Nephron progenitor cell (in vitro differentiated cells): ENCODE results near the gene MAPK13.
"Not testable (repeated sequence)": the region's sequence is repeated elsewhere in the genome, so short reads cannot be mapped to it uniquely, and the experiment has no call there.

Experiments used
- DNase-seq: peaks from one replicate; pipeline ENCODE4 v3.0.0; 2021
- H3K27ac Mint-ChIP-seq: 2 replicates; pipeline ENCODE4 v1.8.0; 2021; ENCODE audit warnings: mild to moderate bottlenecking, moderate library complexity, mixed read lengths
- H3K27me3 Mint-ChIP-seq: 2 replicates; pipeline ENCODE4 v1.8.0; 2021; ENCODE audit warnings: mild to moderate bottlenecking, low read depth, mixed read lengths; ENCODE audit not compliant: poor library complexity
- H3K36me3 Mint-ChIP-seq: 2 replicates; pipeline ENCODE4 v1.8.0; 2021; ENCODE audit warnings: low read depth, mixed read lengths
- H3K4me1 Mint-ChIP-seq: 2 replicates; pipeline ENCODE4 v1.8.0; 2021; ENCODE audit warnings: mixed read lengths
- H3K4me3 Mint-ChIP-seq: 2 replicates; pipeline ENCODE4 v1.8.0; 2021; ENCODE audit warnings: mild to moderate bottlenecking, moderate library complexity, mixed read lengths
- H3K9me3 Mint-ChIP-seq: 2 replicates; pipeline ENCODE4 v1.8.0; 2021; ENCODE audit warnings: mild to moderate bottlenecking, moderate library complexity, mixed read lengths
- CTCF ChIP-seq: fragments of 200-600 bp; sonication (generic); IDR thresholded peaks from 2 replicates; pipeline ENCODE4 v1.5.0; 2021; ENCODE audit warnings: antibody characterized with exemption

MAPK13 gene

DNA sequence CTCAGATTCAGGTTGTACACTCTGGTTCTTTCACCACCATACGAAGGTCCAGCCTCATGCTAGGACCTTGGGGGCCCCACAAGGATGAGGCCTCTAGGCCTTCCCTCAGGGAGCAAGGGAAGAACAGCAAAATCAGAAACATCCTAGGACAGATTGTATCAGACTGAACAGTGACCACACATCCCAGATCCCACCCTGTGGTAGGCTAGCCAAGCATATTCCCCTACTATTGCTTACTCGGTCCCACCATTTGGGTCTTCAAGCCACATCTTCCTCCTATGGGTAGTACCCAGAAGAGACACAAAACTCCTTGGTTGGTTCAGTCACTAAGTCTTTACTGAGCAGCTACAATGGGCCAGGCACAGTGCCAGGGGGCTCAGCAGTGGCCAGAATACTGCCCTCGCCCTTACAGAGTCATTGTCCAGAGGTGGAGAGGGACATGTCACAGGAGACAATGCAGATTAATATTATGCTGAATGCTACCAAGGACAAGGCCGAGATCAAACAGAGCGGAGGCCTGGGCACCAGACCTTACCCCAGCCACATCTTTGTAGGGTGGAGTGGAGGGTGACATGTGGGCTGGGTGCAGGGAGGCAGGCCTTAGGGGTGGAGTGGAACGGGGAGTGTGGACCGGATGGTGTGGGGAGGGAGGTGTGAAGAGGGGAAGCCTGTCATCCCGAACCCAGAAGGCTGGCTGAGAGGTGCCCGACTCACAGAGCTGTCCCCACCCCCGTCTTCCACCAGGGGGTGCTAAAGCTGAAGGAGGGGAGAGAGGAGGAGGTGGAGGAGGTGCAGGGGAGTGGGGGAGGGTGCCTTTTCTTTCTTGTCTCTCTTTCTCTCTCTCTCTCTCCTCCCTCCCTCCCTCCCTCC, 6.8 kb upstream of the MAPK13 start:
- H3K27ac Mint-ChIP-seq: no peak overlapping the region
- peak; percentile 36 for TF ChIP-seq CTCF

GRCh38 chr6:36124346-36124745, 6.0 kb upstream of the MAPK13 start:
- not testable (repeated sequence) for H3K9me3 Mint-ChIP-seq, H3K36me3 Mint-ChIP-seq, DNase-seq, H3K27ac Mint-ChIP-seq, H3K4me3 Mint-ChIP-seq
- peaks cover 33% of the 10 kb centered on the region for H3K27me3 Mint-ChIP-seq
- peaks cover 29% of the 10 kb centered on the region for H3K4me1 Mint-ChIP-seq

More for the DNA sequence above, 6.8 kb upstream of the MAPK13 start:
- H3K36me3 Mint-ChIP-seq: no peaks in the 10 kb centered on the region
- peaks cover 29% of the 10 kb centered on the region for H3K4me1 Mint-ChIP-seq
- peaks cover 25% of the 10 kb centered on the region for H3K27me3 Mint-ChIP-seq
- peak; percentile 76 for DNase-seq
- H3K9me3 Mint-ChIP-seq: no peaks in the 10 kb centered on the region
- H3K4me3 Mint-ChIP-seq: no peak overlapping the region

- peaks cover 33% of the 10 kb centered on the region for H3K4me1 Mint-ChIP-seq
- no peak for TF ChIP-seq CTCF
- H3K27ac Mint-ChIP-seq: no peak overlapping the region
- peaks cover 38% of the 10 kb centered on the region for H3K27me3 Mint-ChIP-seq
- H3K36me3 Mint-ChIP-seq: no peaks in the 10 kb centered on the region
- no peak for DNase-seq
- H3K9me3 Mint-ChIP-seq: no peaks in the 10 kb centered on the region
- H3K4me3 Mint-ChIP-seq: no peak overlapping the region
Measured at GRCh38 chr6:36124881-36125280, 5.4 kb upstream of the MAPK13 start.

DNA sequence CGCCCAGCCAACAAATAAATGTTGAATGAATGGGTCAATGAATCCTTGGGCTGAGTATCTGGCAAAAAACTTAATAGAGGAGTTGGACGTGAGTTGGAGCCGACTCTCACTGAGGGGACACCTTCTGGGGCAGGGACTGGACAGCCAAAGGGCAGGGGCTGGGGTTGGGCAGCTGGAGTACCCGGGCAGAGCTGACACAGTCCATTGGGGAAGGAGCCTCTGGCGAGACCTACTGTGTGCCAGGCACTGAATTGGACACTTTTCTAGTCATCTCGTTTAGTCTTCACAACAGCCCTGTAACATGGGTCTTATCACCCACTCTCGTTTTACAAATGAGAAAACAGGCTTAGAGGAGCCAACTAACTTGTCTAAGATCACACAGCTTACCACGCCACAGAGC, 4.7 kb upstream of the MAPK13 start:
- H3K27me3 Mint-ChIP-seq: peaks cover 40% of the 10 kb centered on the region
- peaks cover 29% of the 10 kb centered on the region for H3K4me1 Mint-ChIP-seq
- DNase-seq: no peak
- no peaks in the 10 kb centered on the region for H3K36me3 Mint-ChIP-seq
- no peaks in the 10 kb centered on the region for H3K9me3 Mint-ChIP-seq
- no peak for TF ChIP-seq CTCF
- no peak overlapping the region for H3K27ac Mint-ChIP-seq
- no peak overlapping the region for H3K4me3 Mint-ChIP-seq

GRCh38 chr6:36126121-36126520, 4.2 kb upstream of the MAPK13 start:
- TF ChIP-seq CTCF: no peak
- Mint-ChIP-seq H3K4me1 (peaks cover 28% of the 10 kb centered on the region), H3K4me3 (no peak overlapping the region), H3K9me3 (no peaks in the 10 kb centered on the region), H3K27ac (no peak overlapping the region), H3K36me3 (no peaks in the 10 kb centered on the region), H3K27me3 (peaks cover 44% of the 10 kb centered on the region)
- DNase-seq: no peak

DNA sequence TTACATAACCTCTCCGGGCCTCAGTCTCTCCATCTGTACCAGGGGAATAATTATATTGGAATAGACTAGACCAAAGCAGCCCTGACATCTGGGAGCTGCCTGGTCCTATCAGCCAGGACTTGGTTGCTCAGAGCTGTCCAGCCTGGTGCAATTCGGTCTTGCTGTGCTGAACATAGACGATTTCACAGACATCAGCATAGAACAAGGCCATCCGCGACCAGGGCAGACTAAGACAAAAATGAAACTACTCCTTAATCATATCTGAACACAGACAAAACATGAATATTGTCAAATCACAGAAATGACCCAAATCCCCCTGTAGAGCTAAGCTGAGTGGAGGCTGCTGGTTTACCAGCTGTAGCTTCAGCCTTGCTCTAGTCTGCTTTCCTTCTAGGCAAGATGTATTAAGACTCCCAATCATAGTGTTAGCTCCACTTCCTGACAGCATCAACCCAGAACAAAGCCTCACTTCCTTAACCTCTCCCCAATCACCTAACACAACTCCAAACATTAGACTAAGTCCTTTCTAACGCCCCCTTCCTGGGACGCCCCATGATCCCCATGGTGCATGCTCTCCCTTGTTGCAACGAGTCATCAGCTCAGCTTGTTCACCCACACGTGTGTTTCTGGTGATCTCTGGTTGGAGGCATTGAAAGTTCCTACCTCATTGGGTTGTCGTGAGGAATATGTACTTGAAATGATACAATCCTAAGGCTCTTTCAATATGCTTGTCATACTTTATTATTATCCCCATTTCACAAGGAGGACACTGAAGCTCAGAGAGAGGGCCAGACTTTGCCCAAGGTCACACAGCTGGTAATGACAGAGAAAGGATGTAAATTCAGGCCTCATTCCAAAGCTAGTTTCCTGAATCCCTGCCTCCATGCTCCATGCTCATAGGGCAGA, 3.5 kb upstream of the MAPK13 start:
- Mint-ChIP-seq H3K36me3 (no peaks in the 10 kb centered on the region), H3K4me1 (peaks cover 29% of the 10 kb centered on the region), H3K4me3 (no peak overlapping the region), H3K27ac (no peak overlapping the region), H3K9me3 (no peaks in the 10 kb centered on the region), H3K27me3 (peaks cover 51% of the 10 kb centered on the region)
- TF ChIP-seq CTCF: no peak
- DNase-seq: no peak
